SK-N-SH (cell line): Measurements from ENCODE around the gene SPATA20. TPM values are rescaled to one million over a fixed set of nuclear protein-coding genes. Genes with fewer than 3 reads are reported as not detected.

Experiments used
- CTCF ChIA-PET: fragments of 300-600, 350-600 bp; formaldehyde crosslinking; extraction: SDS; loops from one replicate; lab custom pipeline; 2021; lab: Yijun Ruan, JAX
- POLR2A ChIA-PET: fragments of 350-600 bp; sonication (Branson Sonifier 250); formaldehyde crosslinking; extraction: SDS; loops from one replicate; lab custom pipeline; 2020; ENCODE audit warnings: antibody characterized with exemption, inconsistent platforms; lab: Yijun Ruan, JAX
- DNase-seq: peaks from one replicate; pipeline ENCODE4 v3.0.0; 2012
- H2AFZ ChIP-seq: fragments of 200-600 bp; sonication (generic); 2 replicates; pipeline ENCODE4 v1.8.1; 2016; ENCODE audit warnings: antibody characterized with exemption, mild to moderate bottlenecking, low read depth
- H3F3A ChIP-seq: fragments of 200-600 bp; sonication (generic); replicated peaks from 2 replicates; pipeline ENCODE3; 2016; ENCODE audit warnings: antibody characterized with exemption, mild to moderate bottlenecking; ENCODE audit not compliant: insufficient read depth
- H3K27ac ChIP-seq, 2 experiments: fragments of 200-500 bp in 1 of 2; fragments of 200-600 bp in 1 of 2; sonication (Bioruptor generic) in 1 of 2; sonication (generic), shearing (Covaris generic) in 1 of 2; 2 replicates each; pipeline versions ENCODE4 v1.5.1 to v1.6.1; 2014 to 2016; ENCODE audit warnings: low read depth in 2 of 2, inconsistent platforms in 1 of 2, low read length in 1 of 2, mild to moderate bottlenecking in 1 of 2, mixed read lengths in 1 of 2
- H3K27me3 ChIP-seq: fragments of 200-600 bp; sonication (generic), shearing (Covaris generic); 2 replicates; pipeline ENCODE4 v1.6.1; 2016; ENCODE audit warnings: mixed run types; ENCODE audit not compliant: insufficient read depth
- H3K36me3 ChIP-seq, 2 experiments: fragments of 200-500 bp in 1 of 2; fragments of 200-600 bp in 1 of 2; sonication (Bioruptor generic) in 1 of 2; sonication (generic) in 1 of 2; replicated peaks in 1 of 2; 2 replicates each; pipeline versions ENCODE3 to v1.5.1; 2014 to 2016; ENCODE audit warnings: low read length in 1 of 2, mild to moderate bottlenecking in 1 of 2; ENCODE audit not compliant: insufficient read depth in 2 of 2, control insufficient read depth in 1 of 2
- H3K4me1 ChIP-seq, 2 experiments: fragments of 200-500 bp in 1 of 2; fragments of 200-600 bp in 1 of 2; sonication (Bioruptor generic) in 1 of 2; sonication (generic), shearing (Covaris generic) in 1 of 2; 2 replicates each; pipeline versions ENCODE4 v1.5.1 to v1.6.1; 2014 to 2016; ENCODE audit warnings: low read depth in 1 of 2, low read length in 1 of 2, mixed run types in 1 of 2; ENCODE audit not compliant: insufficient read depth in 2 of 2, control insufficient read depth in 1 of 2
- H3K4me2 ChIP-seq: fragments of 200-600 bp; sonication (generic), shearing (Covaris generic); 2 replicates; pipeline ENCODE4 v1.6.1; 2017; ENCODE audit warnings: mixed run types
- H3K4me3 ChIP-seq, 2 experiments: fragments of 200-500 bp in 1 of 2; fragments of 200-600 bp in 1 of 2; sonication (Bioruptor generic) in 1 of 2; sonication (generic), shearing (Covaris generic) in 1 of 2; 2 replicates each; pipeline versions ENCODE4 v1.5.1 to v1.8.1; 2014 to 2016; ENCODE audit warnings: low read depth in 2 of 2, inconsistent platforms in 1 of 2, low read length in 1 of 2, mild to moderate bottlenecking in 1 of 2, mixed read lengths in 1 of 2, moderate library complexity in 1 of 2
- H3K79me2 ChIP-seq: fragments of 200-600 bp; sonication (generic); 2 replicates; pipeline ENCODE4 v1.8.1; 2017; ENCODE audit warnings: mild to moderate bottlenecking; ENCODE audit not compliant: insufficient read depth
- H3K9ac ChIP-seq: fragments of 200-600 bp; sonication (generic); 2 replicates; pipeline ENCODE4 v1.6.1; 2017; ENCODE audit warnings: mixed run types
- H3K9me2 ChIP-seq: fragments of 200-600 bp; sonication (generic); 2 replicates; pipeline ENCODE4 v1.6.1; 2017; ENCODE audit warnings: mixed run types
- H3K9me3 ChIP-seq: fragments of 200-600 bp; sonication (generic); 2 replicates; pipeline ENCODE4 v1.6.1; 2017; ENCODE audit warnings: mixed run types, mild to moderate bottlenecking, moderate library complexity
- H4K20me1 ChIP-seq: fragments of 200-600 bp; sonication (generic); 2 replicates; pipeline ENCODE4 v1.6.1; 2017; ENCODE audit warnings: mild to moderate bottlenecking, mixed run types; ENCODE audit not compliant: insufficient read depth
- CHD2 ChIP-seq: fragments of 150-350 bp; IDR thresholded peaks from 2 replicates; pipeline ENCODE4 v1.6.1; 2018; ENCODE audit warnings: low read length; ENCODE audit not compliant: partially characterized antibody
- EP300 ChIP-seq, 2 experiments: IDR thresholded peaks; 2 replicates each; pipeline versions ENCODE4 v1.4.0 to v1.6.1; 2012; ENCODE audit warnings: borderline replicate concordance in 1 of 2, low read depth in 1 of 2, low read length in 1 of 2
- FOSL2 ChIP-seq: IDR thresholded peaks from 2 replicates; pipeline ENCODE4 v1.4.0; 2012; ENCODE audit warnings: low read depth, mild to moderate bottlenecking, moderate library complexity, borderline replicate concordance
- FOXJ3 ChIP-seq: sonication (generic); formaldehyde crosslinking; IDR thresholded peaks from 2 replicates; pipeline ENCODE4 v1.5.1; 2020; ENCODE audit warnings: mild to moderate bottlenecking, missing genetic modification reagents
- FOXM1 ChIP-seq: IDR thresholded peaks from 2 replicates; pipeline ENCODE4 v1.4.0; 2012; ENCODE audit warnings: low read depth, mild to moderate bottlenecking
- GABPA ChIP-seq: IDR thresholded peaks from 2 replicates; pipeline ENCODE4 v1.4.0; 2012; ENCODE audit warnings: low read depth, mild to moderate bottlenecking
- GATA2 ChIP-seq: sonication (generic); formaldehyde crosslinking; IDR thresholded peaks from 2 replicates; pipeline ENCODE4 v1.5.0; 2020; ENCODE audit warnings: mild to moderate bottlenecking, missing genetic modification reagents
- IRF3 ChIP-seq: fragments of 150-350 bp; IDR thresholded peaks from 2 replicates; pipeline ENCODE4 v1.6.1; 2016; ENCODE audit warnings: mild to moderate bottlenecking, low read depth, low read length
- JUND ChIP-seq: IDR thresholded peaks from 2 replicates; pipeline ENCODE4 v1.4.0; 2012
- MAX ChIP-seq: IDR thresholded peaks from 2 replicates; pipeline ENCODE4 v1.4.0; 2012; ENCODE audit warnings: low read depth
- MXI1 ChIP-seq: IDR thresholded peaks from 2 replicates; pipeline ENCODE4 v1.6.1; 2012; ENCODE audit warnings: mild to moderate bottlenecking, low read depth, low read length, improper control_type of control experiment
- NFIC ChIP-seq: IDR thresholded peaks from 2 replicates; pipeline ENCODE4 v1.4.0; 2012; ENCODE audit warnings: borderline replicate concordance
- NRF1 ChIP-seq: IDR thresholded peaks from 2 replicates; pipeline ENCODE4 v1.6.1; 2012; ENCODE audit warnings: low read depth, mild to moderate bottlenecking, low read length
- PBX3 ChIP-seq: IDR thresholded peaks from 2 replicates; pipeline ENCODE4; 2012
- POLR2AphosphoS5 ChIP-seq: IDR thresholded peaks from 2 replicates; pipeline ENCODE4 v1.6.1; 2012; ENCODE audit warnings: low read depth, low read length
- RCOR1 ChIP-seq: fragments of 150-350 bp; IDR thresholded peaks from 2 replicates; pipeline ENCODE4 v1.6.1; 2017; ENCODE audit warnings: antibody characterized with exemption, low read length
- RFX5 ChIP-seq: IDR thresholded peaks from 2 replicates; pipeline ENCODE4 v1.6.1; 2012; ENCODE audit warnings: mild to moderate bottlenecking, improper control_type of control experiment, low read length
- SIN3A ChIP-seq: IDR thresholded peaks from 2 replicates; pipeline ENCODE4 v1.6.1; 2012; ENCODE audit warnings: low read depth, mild to moderate bottlenecking, low read length, moderate library complexity, borderline replicate concordance
- SMC3 ChIP-seq: IDR thresholded peaks from 2 replicates; pipeline ENCODE4 v1.6.1; 2012; ENCODE audit warnings: low read depth, low read length, improper control_type of control experiment
- TCF12 ChIP-seq: IDR thresholded peaks from 2 replicates; pipeline ENCODE4 v1.4.0; 2012
- TEAD4 ChIP-seq: IDR thresholded peaks from 2 replicates; pipeline ENCODE4 v1.4.0; 2012; ENCODE audit warnings: mild to moderate bottlenecking, borderline replicate concordance; ENCODE audit not compliant: insufficient read depth
- USF1 ChIP-seq: IDR thresholded peaks from 2 replicates; pipeline ENCODE4 v1.4.0; 2012; ENCODE audit warnings: low read depth, borderline replicate concordance
- WGBS: methylation state at CpG from one replicate; pipeline ENCODE4 v1.1.6; 2017; ENCODE audit warnings: low lambda C conversion rate; 5-methylcytosine and 5-hydroxymethylcytosine counted together
- polyA plus RNA-seq, 3 experiments: library from polyadenylated mRNA; depleted of rRNA; stranded (reverse); fragments of >200 nt; gene quantifications; 2 replicates each; pipeline ENCODE4 v1.2.3, GENCODE V29; 2012

SPATA20 gene
- polyA plus RNA-seq, 1 of the 3 experiments (the other 2 are of a cell fraction): 92.0 TPM

- TF ChIP-seq PBX3: no peak
- no peak for TF ChIP-seq JUND
- no peak for TF ChIP-seq SIN3A
- no peak for TF ChIP-seq POLR2AphosphoS5
- TF ChIP-seq FOXJ3 (CRISPR knock-in tag): no peak
- H3K9me2 ChIP-seq: no peaks in the 10 kb centered on the region
- no peak overlapping the region for H2AFZ ChIP-seq
- H3K4me1 ChIP-seq: peaks cover 0 to 7% of the 10 kb centered on the region in 2 experiments; a peak in 1 of 4 replicates
- no peaks in the 10 kb centered on the region for H3K27me3 ChIP-seq
- H3K4me3 ChIP-seq: no peak overlapping the region
- no peak overlapping the region for H3K27ac ChIP-seq
- no peak overlapping the region for H3K4me2 ChIP-seq
- no peaks in the 10 kb centered on the region for H3F3A ChIP-seq
- no peaks in the 10 kb centered on the region for H4K20me1 ChIP-seq
- H3K79me2 ChIP-seq: no peaks in the 10 kb centered on the region
- POLR2A ChIA-PET: no interaction called here
- WGBS: 70% methylated on average over 8 of the region's 8 CpGs
- H3K9ac ChIP-seq: no peak overlapping the region
- no peaks in the 10 kb centered on the region for H3K9me3 ChIP-seq
- no peaks in the 10 kb centered on the region for H3K36me3 ChIP-seq
- DNase-seq: no peak
- CTCF ChIA-PET: interaction anchor here (1.2 to 5.0 kb wide), 6 partner anchors 9 to 105 kb away, joined by 3 to 26 read pairs (median 4); no protein-coding TSS in a partner anchor
These were observed 29.2 kb upstream of the SPATA20 start for GRCh38 chr17:50517504-50518383.

- H3K36me3 ChIP-seq: no peaks in the 10 kb centered on the region
- H3K79me2 ChIP-seq: no peaks in the 10 kb centered on the region
- DNase-seq: no peak
- peaks cover 0 to 7% of the 10 kb centered on the region in 2 experiments; a peak in 1 of 4 replicates for H3K4me1 ChIP-seq
- H3K4me3 ChIP-seq: no peak overlapping the region
- H3K4me2 ChIP-seq: no peak overlapping the region
- H3K9me3 ChIP-seq: no peaks in the 10 kb centered on the region
- no peaks in the 10 kb centered on the region for H3K9me2 ChIP-seq
- no peak overlapping the region for H2AFZ ChIP-seq
- H3F3A ChIP-seq: no peaks in the 10 kb centered on the region
- H3K9ac ChIP-seq: no peak overlapping the region
- no peaks in the 10 kb centered on the region for H4K20me1 ChIP-seq
- H3K27ac ChIP-seq: no peak overlapping the region
- POLR2A ChIA-PET: no interaction called here
- TF ChIP-seq POLR2AphosphoS5: no peak
- TF ChIP-seq TCF12: no peak
- no peak for TF ChIP-seq MXI1
- no peak for TF ChIP-seq USF1
- no peak for TF ChIP-seq RFX5
- no peak for TF ChIP-seq MAX
- TF ChIP-seq NRF1: no peak
- no peak for TF ChIP-seq FOXJ3 (CRISPR knock-in tag)
- no peak for TF ChIP-seq CHD2
- no peak for TF ChIP-seq SMC3
- TF ChIP-seq NFIC: no peak
- TF ChIP-seq GATA2: no peak
- no peak for TF ChIP-seq EP300 (IDR thresholded peaks at IDR 0.05; ENCODE audit: borderline replicate concordance in 1 of 2, low read depth in 1 of 2, low read length in 1 of 2)
- no peak for TF ChIP-seq FOXM1
- TF ChIP-seq FOSL2: no peak
- no peak for TF ChIP-seq TEAD4
- no peak for TF ChIP-seq RCOR1
- TF ChIP-seq IRF3: no peak
- TF ChIP-seq PBX3: no peak
- TF ChIP-seq GABPA: no peak
- CTCF ChIA-PET: interaction anchor here (0.7 to 5.0 kb wide), 7 partner anchors 14 to 104 kb away, joined by 3 to 26 read pairs (median 4); partner anchors contain the start of gene EPN3
- no peaks in the 10 kb centered on the region for H3K27me3 ChIP-seq
- 84% methylated on average over 13 of the region's 13 CpGs for WGBS
These were observed 28.5 kb upstream of the SPATA20 start for GRCh38 chr17:50518384-50519023.
